K562 (cell line): Measurements from ENCODE around the gene ADI1. TPM values are rescaled to one million over a fixed set of nuclear protein-coding genes. Genes with fewer than 3 reads are reported as not detected.

ENCODE experiments used
- DPF2 ChIP-seq: fragments of 450-650 bp; IDR thresholded peaks from 2 replicates; pipeline ENCODE4 v1.6.1; 2016
- EP400 ChIP-seq: fragments of 450-650 bp; IDR thresholded peaks from 2 replicates; pipeline ENCODE4 v1.6.1; 2017; ENCODE audit warnings: antibody characterized with exemption, mild to moderate bottlenecking, moderate library complexity
- ETV1 ChIP-seq: fragments of 450-650 bp; conservative IDR thresholded peaks from 2 replicates; pipeline ENCODE4 v1.6.1; 2016; ENCODE audit warnings: missing genetic modification characterization, control low read depth, low read depth, missing compliant biosample characterization
- FOXJ2 ChIP-seq: fragments of 200-800 bp; sonication (Bioruptor generic); IDR thresholded peaks from 2 replicates; pipeline ENCODE4 v1.6.1; 2016; ENCODE audit warnings: missing genetic modification characterization, missing compliant biosample characterization
- NFATC3 ChIP-seq: fragments of 450-650 bp; IDR thresholded peaks from 2 replicates; pipeline ENCODE4 v1.6.1; 2017; ENCODE audit warnings: mild to moderate bottlenecking
- PTBP1 ChIP-seq: fragments of 200-400 bp; formaldehyde crosslinking; IDR thresholded peaks from 2 replicates; pipeline ENCODE4 v1.6.1; 2017; ENCODE audit warnings: low read depth, low read length
- polyA plus RNA-seq, 8 experiments: library from polyadenylated mRNA; depleted of rRNA in 4 of 8; stranded (reverse) in 5 of 8; unstranded in 3 of 8; fragments of >200 nt; fragmentation: Nextera tagmentation in 2 of 8; fragmentation: Illumina TruSeq in 1 of 8; extraction: Ambion mirVana in 2 of 8; extraction: Trizol in 1 of 8; gene quantifications; 2 replicates each; pipeline versions ENCODE4 v1.2.1 to v1.2.3, GENCODE V29; 2011 to 2014; ENCODE audit warnings: inconsistent platforms in 1 of 8, missing spikeins in 1 of 8
- total RNA-seq, 7 experiments: library from RNA; depleted of rRNA in 6 of 7; stranded (reverse); fragments of >200 nt in 6 of 7; fragmentation: Illumina TruSeq in 2 of 7; extraction: Trizol in 2 of 7; gene quantifications; 2 replicates each; pipeline versions ENCODE4 v1.2.1 to v1.2.3, GENCODE V29; 2011 to 2021; ENCODE audit warnings: low replicate concordance in 1 of 7
- TF ChIP-seq, protein P1 (sequence below): fragments of 250-450 bp; sonication (Bioruptor Pico); IDR thresholded peaks from 2 replicates; pipeline ENCODE4 v1.8.0; 2021; ENCODE audit warnings: mild to moderate bottlenecking, moderate library complexity
- TF ChIP-seq, protein P2 (sequence below), 3 experiments: fragments of 200-800 bp in 1 of 3; fragments of 250-450 bp in 1 of 3; fragments of 450-650 bp in 1 of 3; sonication (Bioruptor Pico) in 1 of 3; sonication (Bioruptor generic) in 1 of 3; formaldehyde crosslinking in 1 of 3; IDR thresholded peaks; 2 replicates each; pipeline versions ENCODE4 v1.6.1 to v1.8.0; 2016 to 2022; ENCODE audit warnings: mild to moderate bottlenecking in 2 of 3, missing genetic modification characterization in 2 of 3, missing compliant biosample characterization in 1 of 3, moderate library complexity in 1 of 3
- TF ChIP-seq, protein P3 (sequence below): fragments of 450-650 bp; conservative IDR thresholded peaks from 2 replicates; pipeline ENCODE4 v1.6.1; 2016; ENCODE audit warnings: missing genetic modification characterization, low read depth, mild to moderate bottlenecking, control low read depth, missing compliant biosample characterization

The ADI1 gene
- total and polyA plus RNA-seq, 9 of the 15 experiments (the other 6 are each of a cell fraction or from before 2014, with no cell fraction given) = 6.1 to 51.0 (median 27.1) TPM

DNA sequence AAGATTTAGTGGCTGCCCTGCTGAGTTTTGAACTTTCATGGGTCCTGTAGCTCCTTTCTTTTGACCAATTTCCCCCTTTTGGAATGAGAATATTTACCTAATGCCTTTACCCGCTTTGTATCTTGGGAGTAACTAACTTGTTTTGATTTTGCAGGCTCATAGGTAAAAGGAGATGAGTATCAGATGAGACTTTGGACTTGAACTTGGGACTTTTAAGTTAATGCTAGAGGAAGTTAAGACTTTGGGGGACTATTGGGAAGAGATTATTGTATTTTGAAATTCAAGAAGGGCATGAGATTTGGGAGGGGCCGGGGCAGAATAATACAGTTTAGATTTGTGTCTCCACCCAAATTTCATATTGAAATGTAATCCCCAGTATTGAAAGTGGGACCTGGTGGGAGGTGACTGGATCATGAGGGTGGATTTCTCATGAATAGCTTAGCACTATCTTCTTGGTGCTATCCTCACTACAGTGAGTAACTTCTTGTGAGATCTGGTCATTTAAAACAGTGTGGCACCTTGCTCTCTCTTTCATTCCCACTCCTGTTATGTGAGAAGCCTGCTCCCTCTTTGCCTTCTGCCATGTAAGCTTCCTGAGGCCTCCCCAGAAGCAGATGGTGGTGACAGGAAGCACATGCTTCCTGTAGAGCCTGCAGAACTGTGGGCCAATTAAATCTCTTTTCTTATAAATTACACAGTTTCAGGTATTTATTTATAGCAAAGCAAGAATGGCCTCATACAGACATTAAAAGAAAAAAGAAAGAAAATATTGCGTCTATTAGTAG, 6.1 kb downstream of the ADI1 start (continued):
- TF ChIP-seq EP400 = no peak
- no peak for TF ChIP-seq PTBP1
- TF ChIP-seq, protein P1, sequence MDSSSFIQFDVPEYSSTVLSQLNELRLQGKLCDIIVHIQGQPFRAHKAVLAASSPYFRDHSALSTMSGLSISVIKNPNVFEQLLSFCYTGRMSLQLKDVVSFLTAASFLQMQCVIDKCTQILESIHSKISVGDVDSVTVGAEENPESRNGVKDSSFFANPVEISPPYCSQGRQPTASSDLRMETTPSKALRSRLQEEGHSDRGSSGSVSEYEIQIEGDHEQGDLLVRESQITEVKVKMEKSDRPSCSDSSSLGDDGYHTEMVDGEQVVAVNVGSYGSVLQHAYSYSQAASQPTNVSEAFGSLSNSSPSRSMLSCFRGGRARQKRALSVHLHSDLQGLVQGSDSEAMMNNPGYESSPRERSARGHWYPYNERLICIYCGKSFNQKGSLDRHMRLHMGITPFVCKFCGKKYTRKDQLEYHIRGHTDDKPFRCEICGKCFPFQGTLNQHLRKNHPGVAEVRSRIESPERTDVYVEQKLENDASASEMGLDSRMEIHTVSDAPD (CRISPR knock-in tag) = no peak
- no peak for TF ChIP-seq NFATC3
- TF ChIP-seq, protein P2, sequence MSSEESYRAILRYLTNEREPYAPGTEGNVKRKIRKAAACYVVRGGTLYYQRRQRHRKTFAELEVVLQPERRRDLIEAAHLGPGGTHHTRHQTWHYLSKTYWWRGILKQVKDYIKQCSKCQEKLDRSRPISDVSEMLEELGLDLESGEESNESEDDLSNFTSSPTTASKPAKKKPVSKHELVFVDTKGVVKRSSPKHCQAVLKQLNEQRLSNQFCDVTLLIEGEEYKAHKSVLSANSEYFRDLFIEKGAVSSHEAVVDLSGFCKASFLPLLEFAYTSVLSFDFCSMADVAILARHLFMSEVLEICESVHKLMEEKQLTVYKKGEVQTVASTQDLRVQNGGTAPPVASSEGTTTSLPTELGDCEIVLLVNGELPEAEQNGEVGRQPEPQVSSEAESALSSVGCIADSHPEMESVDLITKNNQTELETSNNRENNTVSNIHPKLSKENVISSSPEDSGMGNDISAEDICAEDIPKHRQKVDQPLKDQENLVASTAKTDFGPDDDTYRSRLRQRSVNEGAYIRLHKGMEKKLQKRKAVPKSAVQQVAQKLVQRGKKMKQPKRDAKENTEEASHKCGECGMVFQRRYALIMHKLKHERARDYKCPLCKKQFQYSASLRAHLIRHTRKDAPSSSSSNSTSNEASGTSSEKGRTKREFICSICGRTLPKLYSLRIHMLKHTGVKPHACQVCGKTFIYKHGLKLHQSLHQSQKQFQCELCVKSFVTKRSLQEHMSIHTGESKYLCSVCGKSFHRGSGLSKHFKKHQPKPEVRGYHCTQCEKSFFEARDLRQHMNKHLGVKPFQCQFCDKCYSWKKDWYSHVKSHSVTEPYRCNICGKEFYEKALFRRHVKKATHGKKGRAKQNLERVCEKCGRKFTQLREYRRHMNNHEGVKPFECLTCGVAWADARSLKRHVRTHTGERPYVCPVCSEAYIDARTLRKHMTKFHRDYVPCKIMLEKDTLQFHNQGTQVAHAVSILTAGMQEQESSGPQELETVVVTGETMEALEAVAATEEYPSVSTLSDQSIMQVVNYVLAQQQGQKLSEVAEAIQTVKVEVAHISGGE (CRISPR knock-in tag; IDR thresholded peaks at IDR 0.05) = no peak
- TF ChIP-seq, protein P3, sequence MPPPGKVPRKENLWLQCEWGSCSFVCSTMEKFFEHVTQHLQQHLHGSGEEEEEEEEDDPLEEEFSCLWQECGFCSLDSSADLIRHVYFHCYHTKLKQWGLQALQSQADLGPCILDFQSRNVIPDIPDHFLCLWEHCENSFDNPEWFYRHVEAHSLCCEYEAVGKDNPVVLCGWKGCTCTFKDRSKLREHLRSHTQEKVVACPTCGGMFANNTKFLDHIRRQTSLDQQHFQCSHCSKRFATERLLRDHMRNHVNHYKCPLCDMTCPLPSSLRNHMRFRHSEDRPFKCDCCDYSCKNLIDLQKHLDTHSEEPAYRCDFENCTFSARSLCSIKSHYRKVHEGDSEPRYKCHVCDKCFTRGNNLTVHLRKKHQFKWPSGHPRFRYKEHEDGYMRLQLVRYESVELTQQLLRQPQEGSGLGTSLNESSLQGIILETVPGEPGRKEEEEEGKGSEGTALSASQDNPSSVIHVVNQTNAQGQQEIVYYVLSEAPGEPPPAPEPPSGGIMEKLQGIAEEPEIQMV = no peak
- TF ChIP-seq ETV1 (tag) = no peak
- TF ChIP-seq DPF2 = no peak
- no peak for TF ChIP-seq FOXJ2 (tag)
